HepG2 (cell line): Measurements from ENCODE around the gene OSBPL9. TPM values are rescaled to one million over a fixed set of nuclear protein-coding genes. Genes with fewer than 3 reads are reported as not detected.

Experiments
- ATAC-seq: fragments of 200-7000 bp; cut with Tn5 transposase; 3 replicates; pipeline ENCODE4 v1.9.1; 2020; ENCODE audit warnings: mild to moderate bottlenecking, moderate library complexity
- BruUV-seq: library from RNA; stranded (reverse); fragments of 400-500 nt; replicated peaks from 2 replicates; lab custom pipeline; 2021; lab: Mats Ljungman, UMichigan
- CTCF ChIA-PET: fragments of 300-600 bp; formaldehyde crosslinking; extraction: SDS; loops from one replicate; lab custom pipeline; 2021; ENCODE audit warnings: low total read pairs, inconsistent platforms, low intra/inter-chr PET ratio; lab: Yijun Ruan, JAX
- POLR2A ChIA-PET: fragments of 350-600 bp; sonication (Branson Sonifier 250); formaldehyde crosslinking; loops from one replicate; lab custom pipeline; 2020; ENCODE audit warnings: antibody characterized with exemption, inconsistent platforms; lab: Yijun Ruan, JAX
- DNase-seq: peaks from one replicate; pipeline ENCODE4 v3.0.0-alpha.2; 2015; ENCODE audit warnings: low spot score
- FAIRE-seq: peaks from 3 replicates; lab custom pipeline; 2011; peaks lifted over from hg19 to GRCh38; lab: Jason Lieb, UNC
- H2AFZ ChIP-seq: one replicate; pipeline ENCODE4 v1.6.1; 2011; ENCODE audit warnings: low read length, inconsistent platforms
- H3K27ac ChIP-seq: fragments of 300-600 bp; 3 replicates; pipeline ENCODE4 v1.8.0; 2011; ENCODE audit warnings: mixed run types, mild to moderate bottlenecking, mixed read lengths, low read length, inconsistent platforms; ENCODE audit not compliant: insufficient read depth; ENCODE audit errors: extremely low read length
- H3K27me3 ChIP-seq, 2 experiments: fragments of 200-600 bp in 1 of 2; 2 replicates in 1 of 2; 3 replicates in 1 of 2; pipeline versions ENCODE4 v1.6.0 to v1.8.0; 2011; ENCODE audit warnings: low read length in 2 of 2, mild to moderate bottlenecking in 2 of 2, moderate library complexity in 2 of 2, inconsistent platforms in 1 of 2; ENCODE audit not compliant: insufficient read depth in 2 of 2, control insufficient read depth in 1 of 2
- H3K36me3 ChIP-seq, 2 experiments: fragments of 200-600 bp in 1 of 2; replicated peaks in 1 of 2; 2 replicates in 1 of 2; 3 replicates in 1 of 2; pipeline versions ENCODE4 v1.5.1 to v1.8.0; 2011; ENCODE audit warnings: low read length in 2 of 2, inconsistent platforms in 1 of 2; ENCODE audit not compliant: insufficient read depth in 2 of 2, control insufficient read depth in 1 of 2
- H3K4me1 ChIP-seq: 2 replicates; pipeline ENCODE4 v1.5.1; 2012; ENCODE audit warnings: low read length, inconsistent platforms; ENCODE audit not compliant: insufficient read depth
- H3K4me2 ChIP-seq: 2 replicates; pipeline ENCODE4 v1.6.0; 2011; ENCODE audit warnings: low read depth, low read length, inconsistent platforms
- H3K4me3 ChIP-seq, 3 experiments: fragments of 200-600 bp in 1 of 3; sonication (generic), shearing (Covaris generic) in 1 of 3; replicated peaks in 1 of 3; 2 replicates each; pipeline ENCODE4 v1.5.1; 2011 to 2016; ENCODE audit warnings: low read length in 3 of 3, inconsistent platforms in 2 of 3, low read depth in 2 of 3, mild to moderate bottlenecking in 2 of 3, control low read depth in 1 of 3, mixed read lengths in 1 of 3; ENCODE audit not compliant: insufficient read depth in 1 of 3
- H3K79me2 ChIP-seq: one replicate; pipeline ENCODE4 v1.6.1; 2011; ENCODE audit warnings: low read length, inconsistent platforms; ENCODE audit not compliant: insufficient read depth
- H3K9ac ChIP-seq: 2 replicates; pipeline ENCODE4 v1.6.0; 2011; ENCODE audit warnings: mild to moderate bottlenecking, low read depth, low read length, inconsistent platforms; ENCODE audit not compliant: insufficient read depth
- H3K9me3 ChIP-seq: 2 replicates; pipeline ENCODE4 v1.5.1; 2012; ENCODE audit warnings: mild to moderate bottlenecking, low read length
- H4K20me1 ChIP-seq: 2 replicates; pipeline ENCODE4 v1.6.0; 2011; ENCODE audit warnings: inconsistent platforms, mild to moderate bottlenecking, low read length, moderate library complexity; ENCODE audit not compliant: insufficient read depth
- ATF5 ChIP-seq: sonication (generic); formaldehyde crosslinking; IDR thresholded peaks from 2 replicates; pipeline ENCODE4 v1.4.0; 2020; ENCODE audit warnings: mild to moderate bottlenecking, low read depth, missing genetic modification reagents
- EHMT2 ChIP-seq: fragments of 200-600 bp; sonication (generic); IDR thresholded peaks from 2 replicates; pipeline ENCODE4 v1.7.0; 2017; ENCODE audit warnings: antibody characterized with exemption, low read depth, low read length, borderline replicate concordance
- ESRRA ChIP-seq: sonication (generic); formaldehyde crosslinking; IDR thresholded peaks from 2 replicates; pipeline ENCODE4 v1.5.1; 2020; ENCODE audit warnings: mild to moderate bottlenecking, low read depth, missing genetic modification reagents
- FOXA1 ChIP-seq, 2 experiments: fragments of 450-650 bp in 1 of 2; sonication (generic) in 1 of 2; formaldehyde crosslinking in 1 of 2; IDR thresholded peaks; 2 replicates each; pipeline versions ENCODE4 v1.4.0 to v1.6.1; 2016 to 2020; ENCODE audit warnings: missing genetic modification reagents in 1 of 2
- GMEB1 ChIP-seq: sonication (generic); formaldehyde crosslinking; IDR thresholded peaks from 2 replicates; pipeline ENCODE4 v1.5.1; 2020; ENCODE audit warnings: missing genetic modification reagents, mild to moderate bottlenecking, borderline replicate concordance
- GTF2F1 ChIP-seq: fragments of 150-350 bp; IDR thresholded peaks from 2 replicates; pipeline ENCODE4 v1.6.1; 2014; ENCODE audit warnings: low read length
- RFXANK ChIP-seq: IDR thresholded peaks from 2 replicates; pipeline ENCODE4 v1.6.1; 2016
- TCF7L2 ChIP-seq: IDR thresholded peaks from 2 replicates; pipeline ENCODE4 v1.6.1; 2011; ENCODE audit warnings: mild to moderate bottlenecking, low read depth, low read length, moderate library complexity
- ZBTB39 ChIP-seq: sonication (generic); formaldehyde crosslinking; IDR thresholded peaks from 2 replicates; pipeline ENCODE4 v1.5.0; 2020; ENCODE audit warnings: missing genetic modification reagents
- ZNF17 ChIP-seq: sonication (generic); formaldehyde crosslinking; IDR thresholded peaks from 2 replicates; pipeline ENCODE4 v1.5.0; 2020; ENCODE audit warnings: mild to moderate bottlenecking, missing genetic modification reagents
- ZNF343 ChIP-seq: sonication (generic); formaldehyde crosslinking; IDR thresholded peaks from 2 replicates; pipeline ENCODE4 v1.4.0; 2020; ENCODE audit warnings: mild to moderate bottlenecking, missing genetic modification reagents
- ZNF598 ChIP-seq: sonication (generic); formaldehyde crosslinking; IDR thresholded peaks from 2 replicates; pipeline ENCODE4 v1.5.1; 2020; ENCODE audit warnings: mild to moderate bottlenecking, missing genetic modification reagents, borderline replicate concordance
- WGBS: methylation state at CpG from one replicate; pipeline ENCODE4 v1.1.6; 2017; ENCODE audit warnings: low lambda C conversion rate; 5-methylcytosine and 5-hydroxymethylcytosine counted together
- in situ Hi-C: cut with HindIII; loops from 2 replicates; pipeline ENCODE4 v1.10.0; 2017; ENCODE audit warnings: low pct_unique_long_range_greater_than_20kb; ENCODE audit not compliant: extremely low pct_ligation_motif_present
- intact Hi-C: fragments of 100-400 bp; cut with micrococcal nuclease; formaldehyde crosslinking; loops from one replicate; pipeline ENCODE4 v1.10.0; 2022; ENCODE audit not compliant: unreplicated experiment
- polyA plus RNA-seq, 8 experiments: library from polyadenylated mRNA; depleted of rRNA in 3 of 8; stranded (reverse) in 7 of 8; unstranded in 1 of 8; fragments of >200 nt; fragmentation: Illumina TruSeq in 4 of 8; extraction: Trizol in 4 of 8; gene quantifications; 2 replicates each; pipeline versions ENCODE4 v1.2.1 to v1.2.3, GENCODE V29; 2011 to 2016; ENCODE audit warnings: low read depth in 4 of 8, missing spikeins in 1 of 8, mixed read lengths in 1 of 8; ENCODE audit not compliant: insufficient read depth in 1 of 8
- total RNA-seq, 5 experiments: library from RNA; depleted of rRNA; stranded (reverse); fragments of >200 nt; fragmentation: Illumina TruSeq; extraction: Trizol; gene quantifications; 2 replicates each; pipeline ENCODE4 v1.2.3, GENCODE V29; 2016; ENCODE audit warnings: low read depth in 1 of 5

Gene OSBPL9
- total and polyA plus RNA-seq, 2 of the 13 experiments (the other 11 are each of a cell fraction or from before 2014, with no cell fraction given): 83.6 to 142 TPM

GRCh38 chr1:51667561-51667960 is 50.7 kb downstream of the OSBPL9 start:
- POLR2A ChIA-PET: interaction anchor here (1.0 kb wide), 1 partner anchor 50 kb away, joined by 3 read pairs; no protein-coding TSS in a partner anchor
- Histone ChIP-seq H3K27me3 (no peaks in the 10 kb centered on the region), H3K79me2 (no peaks in the 10 kb centered on the region), H2AFZ (no peak overlapping the region), H3K4me1 (peaks cover 31% of the 10 kb centered on the region), H3K9ac (no peak overlapping the region), H4K20me1 (no peaks in the 10 kb centered on the region), H3K36me3 (no peaks in the 10 kb centered on the region), H3K4me2 (no peak overlapping the region), H3K27ac (no peak overlapping the region), H3K4me3 (no peak overlapping the region), H3K9me3 (no peaks in the 10 kb centered on the region)
- ATAC-seq: no peak
- in situ Hi-C loops (no loop called here), intact Hi-C loops (no loop called here)
- TF ChIP-seq ZNF343 (CRISPR knock-in tag) (no peak), ATF5 (CRISPR knock-in tag) (no peak), ESRRA (CRISPR knock-in tag) (no peak), GTF2F1 (no peak), ZNF598 (CRISPR knock-in tag) (no peak), ZNF17 (no peak), FOXA1 (IDR thresholded peaks at IDR 0.05) (no peak), FOXA1 (CRISPR knock-in tag; IDR thresholded peaks at IDR 0.05) (no peak), EHMT2 (no peak), RFXANK (CRISPR knock-in tag) (no peak), TCF7L2 (no peak), GMEB1 (CRISPR knock-in tag) (no peak), ZBTB39 (CRISPR knock-in tag) (no peak)
- no peak for FAIRE-seq
- no peak for DNase-seq
- BruUV-seq: no TSS peak
- CTCF ChIA-PET: no interaction called here
- WGBS: 98% methylated on average over 2 of the region's 2 CpGs
